GM23338 (cell line): ENCODE results near the gene GCNT2. TPM values are rescaled to one million over a fixed set of nuclear protein-coding genes. Genes with fewer than 3 reads are reported as not detected.

Experiments
- ATAC-seq: fragments of 200-7000 bp; cut with Tn5 transposase; 3 replicates; pipeline ENCODE4 v1.9.1; 2020
- DNase-seq: peaks from one replicate; pipeline ENCODE4 v3.0.0-alpha.2; 2015; ENCODE audit warnings: low spot score
- H2AFZ ChIP-seq: fragments of 200-600 bp; sonication (generic); 2 replicates; pipeline ENCODE4 v1.8.0; 2016; ENCODE audit warnings: antibody characterized with exemption, mild to moderate bottlenecking, moderate library complexity
- H3F3A ChIP-seq: fragments of 200-600 bp; sonication (generic); replicated peaks from 2 replicates; pipeline ENCODE4 v1.8.0; 2017; ENCODE audit warnings: antibody characterized with exemption, mixed run types, low read depth
- H3K27ac ChIP-seq: fragments of 200-600 bp; sonication (generic); 2 replicates; pipeline ENCODE4 v1.6.1; 2016; ENCODE audit warnings: low read depth
- H3K27me3 ChIP-seq: fragments of 200-600 bp; sonication (generic); 2 replicates; pipeline ENCODE4 v1.8.0; 2016; ENCODE audit warnings: mild to moderate bottlenecking, mixed run types, moderate library complexity; ENCODE audit not compliant: insufficient read depth
- H3K36me3 ChIP-seq: fragments of 200-600 bp; sonication (generic); 2 replicates; pipeline ENCODE4 v1.8.0; 2016; ENCODE audit warnings: mild to moderate bottlenecking; ENCODE audit not compliant: insufficient read depth
- H3K4me1 ChIP-seq: fragments of 200-600 bp; sonication (generic); 2 replicates; pipeline ENCODE4 v1.8.0; 2016; ENCODE audit warnings: mild to moderate bottlenecking, moderate library complexity; ENCODE audit not compliant: insufficient read depth
- H3K4me2 ChIP-seq: fragments of 200-600 bp; sonication (generic); 2 replicates; pipeline ENCODE4 v1.7.1; 2017; ENCODE audit warnings: mixed run types
- H3K4me3 ChIP-seq: fragments of 200-600 bp; sonication (generic); 2 replicates; pipeline ENCODE4 v1.6.1; 2016; ENCODE audit warnings: mixed run types
- H3K79me2 ChIP-seq: fragments of 200-600 bp; sonication (generic); replicated peaks from 2 replicates; pipeline ENCODE4 v1.8.0; 2017; ENCODE audit warnings: mild to moderate bottlenecking; ENCODE audit not compliant: insufficient read depth
- H3K9me2 ChIP-seq: fragments of 200-600 bp; sonication (generic); 2 replicates; pipeline ENCODE4 v1.8.0; 2017; ENCODE audit not compliant: insufficient read depth
- H4K20me1 ChIP-seq: fragments of 200-600 bp; sonication (generic); replicated peaks from 2 replicates; pipeline ENCODE4 v1.8.0; 2017; ENCODE audit warnings: mild to moderate bottlenecking; ENCODE audit not compliant: insufficient read depth
- H3K27ac Mint-ChIP-seq: 2 replicates; pipeline ENCODE4 v1.8.0; 2020; ENCODE audit warnings: inconsistent platforms, mild to moderate bottlenecking, moderate library complexity, mixed read lengths
- H3K27me3 Mint-ChIP-seq: 3 replicates; pipeline ENCODE4 v1.8.0; 2022; ENCODE audit warnings: low read depth, mild to moderate bottlenecking, moderate library complexity, mixed read lengths, inconsistent platforms; ENCODE audit not compliant: insufficient read depth, poor library complexity
- H3K36me3 Mint-ChIP-seq: 3 replicates; pipeline ENCODE4 v1.8.0; 2021; ENCODE audit warnings: low read depth, mild to moderate bottlenecking, inconsistent platforms, moderate library complexity, mixed read lengths
- H3K4me1 Mint-ChIP-seq: 3 replicates; pipeline ENCODE4 v1.8.0; 2020; ENCODE audit warnings: mild to moderate bottlenecking, inconsistent platforms, mixed read lengths
- H3K4me3 Mint-ChIP-seq: 3 replicates; pipeline ENCODE4 v1.8.0; 2021; ENCODE audit warnings: moderate library complexity, mild to moderate bottlenecking, inconsistent platforms, mixed read lengths
- H3K9me3 Mint-ChIP-seq: 3 replicates; pipeline ENCODE4 v1.8.0; 2020; ENCODE audit warnings: moderate library complexity, mild to moderate bottlenecking, inconsistent platforms, mixed read lengths
- ETS1 ChIP-seq: IDR thresholded peaks from 2 replicates; pipeline ENCODE4 v1.6.1; 2016; ENCODE audit warnings: antibody characterized with exemption
- EZH2 ChIP-seq: fragments of 200-600 bp; sonication (generic); IDR thresholded peaks from one replicate; pipeline ENCODE4 v1.8.0; 2017; ENCODE audit warnings: antibody characterized with exemption, mild to moderate bottlenecking, low read depth; ENCODE audit not compliant: unreplicated experiment
- POLR2AphosphoS5 ChIP-seq: IDR thresholded peaks from 2 replicates; pipeline ENCODE4 v1.6.1; 2016; ENCODE audit warnings: antibody characterized with exemption, low read depth
- STAT1 ChIP-seq: IDR thresholded peaks from one replicate; pipeline ENCODE4 v1.6.1; 2016; ENCODE audit warnings: antibody characterized with exemption; ENCODE audit not compliant: unreplicated experiment
- ZNF114 ChIP-seq: fragments of 250-450 bp; sonication (Bioruptor Pico); IDR thresholded peaks from 2 replicates; pipeline ENCODE4 v1.5.0; 2020; ENCODE audit warnings: mild to moderate bottlenecking, moderate library complexity
- ZNF331 ChIP-seq: fragments of 250-450 bp; sonication (Bioruptor Pico); IDR thresholded peaks from 2 replicates; pipeline ENCODE4 v1.5.0; 2020; ENCODE audit warnings: low read depth, mild to moderate bottlenecking, moderate library complexity
- ZNF462 ChIP-seq: fragments of 250-450 bp; sonication (Bioruptor Pico); IDR thresholded peaks from 2 replicates; pipeline ENCODE4 v1.5.0; 2020; ENCODE audit warnings: mild to moderate bottlenecking, moderate library complexity
- polyA plus RNA-seq: library from polyadenylated mRNA; unstranded; fragments of >200 nt; fragmentation: Nextera tagmentation; extraction: Ambion mirVana; gene quantifications from 2 replicates; pipeline ENCODE4 v1.2.1, GENCODE V29; 2016
- total RNA-seq: library from RNA; depleted of rRNA; stranded (reverse); fragments of >200 nt; shearing (Covaris generic); gene quantifications from 2 replicates; pipeline ENCODE4 v1.2.3, GENCODE V29; 2014
- TF ChIP-seq, protein P1 (sequence below): IDR thresholded peaks from one replicate; pipeline ENCODE4 v1.6.1; 2018; ENCODE audit warnings: antibody characterized with exemption; ENCODE audit not compliant: unreplicated experiment
- TF ChIP-seq, protein P2 (sequence below), 2 experiments: fragments of 200-600 bp in 1 of 2; sonication (generic) in 1 of 2; conservative IDR thresholded peaks; 2 replicates each; pipeline versions ENCODE4 v1.5.1 to v1.6.1; 2016 to 2017; ENCODE audit warnings: antibody characterized with exemption in 2 of 2, low read depth in 2 of 2, mild to moderate bottlenecking in 2 of 2, moderate library complexity in 1 of 2

The GCNT2 gene
- total and polyA plus RNA-seq, 2 experiments from 2014 or later: 28.3 to 137 TPM

- TF ChIP-seq ZNF462 (CRISPR knock-in tag): no peak
- TF ChIP-seq, protein P1, sequence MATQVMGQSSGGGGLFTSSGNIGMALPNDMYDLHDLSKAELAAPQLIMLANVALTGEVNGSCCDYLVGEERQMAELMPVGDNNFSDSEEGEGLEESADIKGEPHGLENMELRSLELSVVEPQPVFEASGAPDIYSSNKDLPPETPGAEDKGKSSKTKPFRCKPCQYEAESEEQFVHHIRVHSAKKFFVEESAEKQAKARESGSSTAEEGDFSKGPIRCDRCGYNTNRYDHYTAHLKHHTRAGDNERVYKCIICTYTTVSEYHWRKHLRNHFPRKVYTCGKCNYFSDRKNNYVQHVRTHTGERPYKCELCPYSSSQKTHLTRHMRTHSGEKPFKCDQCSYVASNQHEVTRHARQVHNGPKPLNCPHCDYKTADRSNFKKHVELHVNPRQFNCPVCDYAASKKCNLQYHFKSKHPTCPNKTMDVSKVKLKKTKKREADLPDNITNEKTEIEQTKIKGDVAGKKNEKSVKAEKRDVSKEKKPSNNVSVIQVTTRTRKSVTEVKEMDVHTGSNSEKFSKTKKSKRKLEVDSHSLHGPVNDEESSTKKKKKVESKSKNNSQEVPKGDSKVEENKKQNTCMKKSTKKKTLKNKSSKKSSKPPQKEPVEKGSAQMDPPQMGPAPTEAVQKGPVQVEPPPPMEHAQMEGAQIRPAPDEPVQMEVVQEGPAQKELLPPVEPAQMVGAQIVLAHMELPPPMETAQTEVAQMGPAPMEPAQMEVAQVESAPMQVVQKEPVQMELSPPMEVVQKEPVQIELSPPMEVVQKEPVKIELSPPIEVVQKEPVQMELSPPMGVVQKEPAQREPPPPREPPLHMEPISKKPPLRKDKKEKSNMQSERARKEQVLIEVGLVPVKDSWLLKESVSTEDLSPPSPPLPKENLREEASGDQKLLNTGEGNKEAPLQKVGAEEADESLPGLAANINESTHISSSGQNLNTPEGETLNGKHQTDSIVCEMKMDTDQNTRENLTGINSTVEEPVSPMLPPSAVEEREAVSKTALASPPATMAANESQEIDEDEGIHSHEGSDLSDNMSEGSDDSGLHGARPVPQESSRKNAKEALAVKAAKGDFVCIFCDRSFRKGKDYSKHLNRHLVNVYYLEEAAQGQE: no peak
These were observed 76.4 kb downstream of the GCNT2 start (continued) for GRCh38 chr6:10597499-10598001.

GRCh38 chr6:10598084-10598960 lies 77.2 kb downstream of the GCNT2 start:
- Histone ChIP-seq H3K36me3 (no peaks in the 10 kb centered on the region), H3K79me2 (peaks cover 100% of the 10 kb centered on the region), H3K9me2 (no peaks in the 10 kb centered on the region), H2AFZ (no peak overlapping the region), H3K4me2 (peak overlapping the region; percentile 44), H3K27ac (peak overlapping the region; percentile 71), H4K20me1 (peaks cover 41% of the 10 kb centered on the region), H3K4me1 (peaks cover 70% of the 10 kb centered on the region), H3K27me3 (no peaks in the 10 kb centered on the region), H3F3A (no peaks in the 10 kb centered on the region), H3K4me3 (no peak overlapping the region)
- no peak overlapping the region for H3K4me3 Mint-ChIP-seq
- H3K9me3 Mint-ChIP-seq: no peaks in the 10 kb centered on the region
- H3K4me1 Mint-ChIP-seq: peaks cover 72% of the 10 kb centered on the region
- DNase-seq: no peak
- H3K27me3 Mint-ChIP-seq: peaks cover 4% of the 10 kb centered on the region
- H3K36me3 Mint-ChIP-seq: peaks cover 12% of the 10 kb centered on the region; the same call in 2 of the 3 replicates
- ATAC-seq: no peak
- TF ChIP-seq EZH2: no peak
- TF ChIP-seq, protein P2, sequence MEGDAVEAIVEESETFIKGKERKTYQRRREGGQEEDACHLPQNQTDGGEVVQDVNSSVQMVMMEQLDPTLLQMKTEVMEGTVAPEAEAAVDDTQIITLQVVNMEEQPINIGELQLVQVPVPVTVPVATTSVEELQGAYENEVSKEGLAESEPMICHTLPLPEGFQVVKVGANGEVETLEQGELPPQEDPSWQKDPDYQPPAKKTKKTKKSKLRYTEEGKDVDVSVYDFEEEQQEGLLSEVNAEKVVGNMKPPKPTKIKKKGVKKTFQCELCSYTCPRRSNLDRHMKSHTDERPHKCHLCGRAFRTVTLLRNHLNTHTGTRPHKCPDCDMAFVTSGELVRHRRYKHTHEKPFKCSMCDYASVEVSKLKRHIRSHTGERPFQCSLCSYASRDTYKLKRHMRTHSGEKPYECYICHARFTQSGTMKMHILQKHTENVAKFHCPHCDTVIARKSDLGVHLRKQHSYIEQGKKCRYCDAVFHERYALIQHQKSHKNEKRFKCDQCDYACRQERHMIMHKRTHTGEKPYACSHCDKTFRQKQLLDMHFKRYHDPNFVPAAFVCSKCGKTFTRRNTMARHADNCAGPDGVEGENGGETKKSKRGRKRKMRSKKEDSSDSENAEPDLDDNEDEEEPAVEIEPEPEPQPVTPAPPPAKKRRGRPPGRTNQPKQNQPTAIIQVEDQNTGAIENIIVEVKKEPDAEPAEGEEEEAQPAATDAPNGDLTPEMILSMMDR (conservative IDR thresholded peaks at IDR 0.05; ENCODE audit: low read depth in 2 of 2): no peak
- TF ChIP-seq STAT1: no peak
- TF ChIP-seq POLR2AphosphoS5: 0 out of 2 replicates have a peak, but pooled peaks have one; percentile 10
- no peak for TF ChIP-seq ZNF114 (CRISPR knock-in tag)
- TF ChIP-seq ETS1: no peak
- TF ChIP-seq ZNF331 (CRISPR knock-in tag): no peak
- H3K27ac Mint-ChIP-seq: peak overlapping the region; percentile 61
